K562 (cell line): ENCODE data around the gene HIP1R. TPM values are rescaled to one million over a fixed set of nuclear protein-coding genes. Genes with fewer than 3 reads are reported as not detected.
A peak's percentile ranks its signal among the peaks of the same experiment; 100 is the strongest.

Experiments used
- ATAC-seq: fragments of 200-7000 bp; cut with Tn5 transposase; 3 replicates; pipeline ENCODE4 v1.9.1; 2020; ENCODE audit warnings: moderate library complexity
- BruUV-seq: library from RNA; stranded (reverse); fragments of 400-500 nt; replicated peaks from 2 replicates; lab custom pipeline; 2021; lab: Mats Ljungman, UMichigan
- CTCF ChIA-PET: fragments of 300-600 bp; formaldehyde crosslinking; extraction: SDS; loops from one replicate; lab custom pipeline; 2021; ENCODE audit warnings: low intra/inter-chr PET ratio; lab: Yijun Ruan, JAX
- POLR2A ChIA-PET: fragments of 300-600, 350-650 bp; sonication (Branson Sonifier 250); formaldehyde crosslinking; extraction: SDS; loops from one replicate; lab custom pipeline; 2021; ENCODE audit warnings: antibody characterized with exemption, inconsistent platforms; lab: Yijun Ruan, JAX
- DNase-seq, 4 experiments: peaks; one replicate each; pipeline versions ENCODE4 v3.0.0 to v3.0.0-alpha.2; 2011 to 2018; ENCODE audit warnings: low spot score in 3 of 4, mixed read lengths in 3 of 4; ENCODE audit errors: extremely low read depth in 1 of 4
- FAIRE-seq: peaks from 2 replicates; lab custom pipeline; 2011; peaks lifted over from hg19 to GRCh38; lab: Jason Lieb, UNC
- H2AFZ ChIP-seq: 2 replicates; pipeline ENCODE4 v1.6.0; 2011; ENCODE audit warnings: low read depth, low read length, control low read depth, inconsistent platforms
- H3K27ac ChIP-seq: fragments of 200-600 bp; 3 replicates; pipeline ENCODE4 v1.8.0; 2011; ENCODE audit warnings: low read depth, mild to moderate bottlenecking, control low read depth, inconsistent platforms, low read length, moderate library complexity, mixed read lengths; ENCODE audit errors: extremely low read depth
- H3K27me3 ChIP-seq, 2 experiments: fragments of 300-600 bp in 1 of 2; 2 replicates in 1 of 2; 3 replicates in 1 of 2; pipeline versions ENCODE4 v1.6.0 to v1.8.0; 2011; ENCODE audit warnings: inconsistent platforms in 2 of 2, low read length in 2 of 2, mild to moderate bottlenecking in 1 of 2, mixed read lengths in 1 of 2, moderate library complexity in 1 of 2; ENCODE audit not compliant: control insufficient read depth in 2 of 2, insufficient read depth in 2 of 2
- H3K36me3 ChIP-seq: fragments of 300-600 bp; 3 replicates; pipeline ENCODE4 v1.8.0; 2011; ENCODE audit warnings: mild to moderate bottlenecking, low read length, inconsistent platforms; ENCODE audit not compliant: control insufficient read depth, insufficient read depth
- H3K4me1 ChIP-seq, 2 experiments: fragments of 200-600 bp in 1 of 2; replicated peaks in 1 of 2; 2 replicates in 1 of 2; 3 replicates in 1 of 2; pipeline versions ENCODE4 v1.5.1 to v1.8.0; 2011; ENCODE audit warnings: inconsistent platforms in 2 of 2, low read length in 2 of 2, mild to moderate bottlenecking in 1 of 2, mixed read lengths in 1 of 2, moderate library complexity in 1 of 2; ENCODE audit not compliant: control insufficient read depth in 2 of 2, insufficient read depth in 2 of 2
- H3K4me2 ChIP-seq: 2 replicates; pipeline ENCODE4 v1.6.1; 2011; ENCODE audit warnings: low read length, control low read depth, inconsistent platforms, mixed read lengths; ENCODE audit not compliant: insufficient read depth
- H3K4me3 ChIP-seq: fragments of 200-600 bp; sonication (generic), shearing (Covaris generic); 2 replicates; pipeline ENCODE4 v1.5.1; 2016; ENCODE audit warnings: control low read depth, inconsistent platforms
- H3K79me2 ChIP-seq: fragments of 200-600 bp; 3 replicates; pipeline ENCODE4 v1.8.0; 2011; ENCODE audit warnings: low read length, inconsistent platforms; ENCODE audit not compliant: control insufficient read depth, insufficient read depth
- H3K9ac ChIP-seq, 2 experiments: 2 replicates each; pipeline versions ENCODE4 v1.6.0 to v1.6.1; 2011; ENCODE audit warnings: low read depth in 2 of 2, low read length in 2 of 2, control low read depth in 1 of 2, inconsistent platforms in 1 of 2, mild to moderate bottlenecking in 1 of 2, mixed read lengths in 1 of 2; ENCODE audit not compliant: insufficient read depth in 1 of 2
- H3K9me1 ChIP-seq: one replicate; pipeline ENCODE4 v1.6.0; 2011; ENCODE audit warnings: inconsistent platforms, mild to moderate bottlenecking, low read length, moderate library complexity; ENCODE audit not compliant: control insufficient read depth, insufficient read depth
- H3K9me3 ChIP-seq: replicated peaks from 2 replicates; pipeline ENCODE4 v1.5.1; 2011; ENCODE audit warnings: low read depth, low read length, inconsistent platforms; ENCODE audit not compliant: control insufficient read depth, insufficient read depth
- H4K20me1 ChIP-seq: replicated peaks from 2 replicates; pipeline ENCODE4 v1.6.1; 2011; ENCODE audit warnings: low read length, inconsistent platforms, mixed read lengths; ENCODE audit not compliant: control insufficient read depth, insufficient read depth
- EGR1 ChIP-seq: fragments of 450-650 bp; conservative IDR thresholded peaks from 2 replicates; pipeline ENCODE4 v1.6.1; 2017; ENCODE audit warnings: mild to moderate bottlenecking
- RAD21 ChIP-seq, 2 experiments: fragments of 250-450 bp in 1 of 2; fragments of 450-650 bp in 1 of 2; sonication (Bioruptor Pico) in 1 of 2; formaldehyde crosslinking in 1 of 2; IDR thresholded peaks in 1 of 2; conservative IDR thresholded peaks in 1 of 2; 2 replicates each; pipeline versions ENCODE4 v1.4.0 to v1.8.0; 2020 to 2022; ENCODE audit warnings: mild to moderate bottlenecking in 2 of 2, moderate library complexity in 1 of 2
- SMC3 ChIP-seq: conservative IDR thresholded peaks from 2 replicates; pipeline ENCODE4 v1.6.1; 2011; ENCODE audit warnings: low read depth, low read length, improper control_type of control experiment; ENCODE audit not compliant: insufficient read depth
- SNRNP70 ChIP-seq: fragments of 200-400 bp; formaldehyde crosslinking; optimal IDR thresholded peaks from 2 replicates; pipeline ENCODE3; 2017; ENCODE audit warnings: low read depth, low read length
- ZNF507 ChIP-seq: conservative IDR thresholded peaks from 2 replicates; pipeline ENCODE4 v1.6.1; 2017; ENCODE audit warnings: missing genetic modification characterization, missing compliant biosample characterization
- WGBS: fragments of 100-300 bp; shearing (Covaris generic); methylation state at CpG from one replicate; pipeline ENCODE4 v1.1.6; 2016; ENCODE audit warnings: low coverage, mixed read lengths; ENCODE audit not compliant: insufficient coverage; ENCODE audit errors: missing lambda C conversion rate; 5-methylcytosine and 5-hydroxymethylcytosine counted together
- in situ Hi-C: fragments of 300-500 bp; cut with MboI; formaldehyde crosslinking; loops from 4 replicates; pipeline ENCODE4 v1.15.0; 2018; ENCODE audit warnings: inconsistent platforms, mixed read lengths
- intact Hi-C: fragments of 100-400 bp; cut with micrococcal nuclease; formaldehyde crosslinking; loops from 2 replicates; pipeline ENCODE4 v1.14.2; 2022
- polyA plus RNA-seq, 8 experiments: library from polyadenylated mRNA; depleted of rRNA in 4 of 8; stranded (reverse) in 5 of 8; unstranded in 3 of 8; fragments of >200 nt; fragmentation: Nextera tagmentation in 2 of 8; fragmentation: Illumina TruSeq in 1 of 8; extraction: Ambion mirVana in 2 of 8; extraction: Trizol in 1 of 8; gene quantifications; 2 replicates each; pipeline versions ENCODE4 v1.2.1 to v1.2.3, GENCODE V29; 2011 to 2014; ENCODE audit warnings: inconsistent platforms in 1 of 8, missing spikeins in 1 of 8
- total RNA-seq, 7 experiments: library from RNA; depleted of rRNA in 6 of 7; stranded (reverse); fragments of >200 nt in 6 of 7; fragmentation: Illumina TruSeq in 2 of 7; extraction: Trizol in 2 of 7; gene quantifications; 2 replicates each; pipeline versions ENCODE4 v1.2.1 to v1.2.3, GENCODE V29; 2011 to 2021; ENCODE audit warnings: low replicate concordance in 1 of 7
- TF ChIP-seq, protein P1 (sequence below), 2 experiments: fragments of 450-650 bp; formaldehyde crosslinking in 1 of 2; IDR thresholded peaks; 2 replicates each; pipeline versions ENCODE4 v1.4.0 to v1.6.1; 2014 to 2020; ENCODE audit warnings: mild to moderate bottlenecking in 2 of 2, borderline replicate concordance in 1 of 2, low read depth in 1 of 2
- TF ChIP-seq, protein P2 (sequence below), 3 experiments: IDR thresholded peaks in 2 of 3; conservative IDR thresholded peaks in 1 of 3; 2 replicates each; pipeline ENCODE4 v1.5.1; 2011 to 2012; ENCODE audit warnings: low read length in 3 of 3, mild to moderate bottlenecking in 3 of 3, control low read depth in 2 of 3, improper control_type of control experiment in 1 of 3, inconsistent platforms in 1 of 3, low read depth in 1 of 3, mixed read lengths in 1 of 3, moderate library complexity in 1 of 3; ENCODE audit not compliant: insufficient read depth in 2 of 3

The HIP1R gene
- total and polyA plus RNA-seq, 9 of the 15 experiments (the other 6 are each of a cell fraction or from before 2014, with no cell fraction given), result 0.15 to 31.0 (median 14.2) TPM

DNA sequence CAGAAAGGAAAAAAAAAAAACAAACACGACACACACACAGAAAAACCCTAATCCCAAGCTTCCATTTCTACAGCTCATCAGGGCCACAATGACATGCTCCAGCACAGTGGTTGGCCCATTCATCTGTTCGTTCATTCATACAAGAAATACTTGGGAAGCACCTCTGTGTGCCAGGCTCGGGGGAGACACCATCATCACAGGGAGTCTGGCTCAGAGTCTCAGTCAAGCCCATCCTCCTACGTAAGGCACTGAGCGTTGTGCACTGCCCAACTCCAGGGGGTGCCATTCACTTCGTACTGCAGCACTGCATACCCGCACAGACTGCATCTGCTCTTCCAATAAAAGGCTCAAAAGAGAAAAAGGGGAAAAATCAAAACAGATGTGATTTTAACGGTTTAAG is 45.4 kb downstream of the HIP1R start:
- Histone ChIP-seq H3K4me2 (no peak overlapping the region), H3K9me3 (no peaks in the 10 kb centered on the region), H3K9ac (no peak overlapping the region), H2AFZ (no peak overlapping the region), H4K20me1 (peaks cover 35% of the 10 kb centered on the region), H3K36me3 (peaks cover 52% of the 10 kb centered on the region; the same call in 2 of the 3 replicates), H3K4me3 (no peak overlapping the region), H3K4me1 (peaks cover 3 to 17% of the 10 kb centered on the region in 2 experiments; a peak in 4 of 5 replicates), H3K27me3 (no peaks in the 10 kb centered on the region), H3K79me2 (peaks cover 96% of the 10 kb centered on the region), H3K27ac (no peak overlapping the region), H3K9me1 (no peaks in the 10 kb centered on the region)
- DNase-seq (peak in 1 of 4 experiments; percentile 49), ATAC-seq (peak; percentile 91), FAIRE-seq (peak; percentile 71)
- intact Hi-C loops, result loop anchor here (5.0 to 10.0 kb wide), 2 partner anchors 72 to 354 kb away; partner anchors contain the start of genes MPHOSPH9 and MTRFR
- in situ Hi-C loops, result no loop called here
- 70% methylated on average over 7 of the region's 8 CpGs for WGBS
- no TSS peak for BruUV-seq
- ChIA-PET POLR2A (interaction anchor here (0.9 to 2.1 kb wide), 4 partner anchors 8 to 43 kb away, joined by 3 to 8 read pairs (median 6); no protein-coding TSS in a partner anchor), CTCF (no interaction called here)
- TF ChIP-seq, protein P1, sequence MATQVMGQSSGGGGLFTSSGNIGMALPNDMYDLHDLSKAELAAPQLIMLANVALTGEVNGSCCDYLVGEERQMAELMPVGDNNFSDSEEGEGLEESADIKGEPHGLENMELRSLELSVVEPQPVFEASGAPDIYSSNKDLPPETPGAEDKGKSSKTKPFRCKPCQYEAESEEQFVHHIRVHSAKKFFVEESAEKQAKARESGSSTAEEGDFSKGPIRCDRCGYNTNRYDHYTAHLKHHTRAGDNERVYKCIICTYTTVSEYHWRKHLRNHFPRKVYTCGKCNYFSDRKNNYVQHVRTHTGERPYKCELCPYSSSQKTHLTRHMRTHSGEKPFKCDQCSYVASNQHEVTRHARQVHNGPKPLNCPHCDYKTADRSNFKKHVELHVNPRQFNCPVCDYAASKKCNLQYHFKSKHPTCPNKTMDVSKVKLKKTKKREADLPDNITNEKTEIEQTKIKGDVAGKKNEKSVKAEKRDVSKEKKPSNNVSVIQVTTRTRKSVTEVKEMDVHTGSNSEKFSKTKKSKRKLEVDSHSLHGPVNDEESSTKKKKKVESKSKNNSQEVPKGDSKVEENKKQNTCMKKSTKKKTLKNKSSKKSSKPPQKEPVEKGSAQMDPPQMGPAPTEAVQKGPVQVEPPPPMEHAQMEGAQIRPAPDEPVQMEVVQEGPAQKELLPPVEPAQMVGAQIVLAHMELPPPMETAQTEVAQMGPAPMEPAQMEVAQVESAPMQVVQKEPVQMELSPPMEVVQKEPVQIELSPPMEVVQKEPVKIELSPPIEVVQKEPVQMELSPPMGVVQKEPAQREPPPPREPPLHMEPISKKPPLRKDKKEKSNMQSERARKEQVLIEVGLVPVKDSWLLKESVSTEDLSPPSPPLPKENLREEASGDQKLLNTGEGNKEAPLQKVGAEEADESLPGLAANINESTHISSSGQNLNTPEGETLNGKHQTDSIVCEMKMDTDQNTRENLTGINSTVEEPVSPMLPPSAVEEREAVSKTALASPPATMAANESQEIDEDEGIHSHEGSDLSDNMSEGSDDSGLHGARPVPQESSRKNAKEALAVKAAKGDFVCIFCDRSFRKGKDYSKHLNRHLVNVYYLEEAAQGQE (IDR thresholded peaks at IDR 0.05; ENCODE audit: borderline replicate concordance), result peak; percentile 39; the same call in 1 of the 2 replicates
- TF ChIP-seq, protein P1 (CRISPR knock-in tag; IDR thresholded peaks at IDR 0.05; ENCODE audit: low read depth), result no peak
- no peak for TF ChIP-seq SNRNP70
- TF ChIP-seq, protein P2, sequence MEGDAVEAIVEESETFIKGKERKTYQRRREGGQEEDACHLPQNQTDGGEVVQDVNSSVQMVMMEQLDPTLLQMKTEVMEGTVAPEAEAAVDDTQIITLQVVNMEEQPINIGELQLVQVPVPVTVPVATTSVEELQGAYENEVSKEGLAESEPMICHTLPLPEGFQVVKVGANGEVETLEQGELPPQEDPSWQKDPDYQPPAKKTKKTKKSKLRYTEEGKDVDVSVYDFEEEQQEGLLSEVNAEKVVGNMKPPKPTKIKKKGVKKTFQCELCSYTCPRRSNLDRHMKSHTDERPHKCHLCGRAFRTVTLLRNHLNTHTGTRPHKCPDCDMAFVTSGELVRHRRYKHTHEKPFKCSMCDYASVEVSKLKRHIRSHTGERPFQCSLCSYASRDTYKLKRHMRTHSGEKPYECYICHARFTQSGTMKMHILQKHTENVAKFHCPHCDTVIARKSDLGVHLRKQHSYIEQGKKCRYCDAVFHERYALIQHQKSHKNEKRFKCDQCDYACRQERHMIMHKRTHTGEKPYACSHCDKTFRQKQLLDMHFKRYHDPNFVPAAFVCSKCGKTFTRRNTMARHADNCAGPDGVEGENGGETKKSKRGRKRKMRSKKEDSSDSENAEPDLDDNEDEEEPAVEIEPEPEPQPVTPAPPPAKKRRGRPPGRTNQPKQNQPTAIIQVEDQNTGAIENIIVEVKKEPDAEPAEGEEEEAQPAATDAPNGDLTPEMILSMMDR (IDR thresholded peaks at IDR 0.05 in 2 of 3, conservative IDR thresholded peaks at IDR 0.05 in 1 of 3; ENCODE audit: insufficient read depth in 2 of 3, low read depth in 1 of 3, low read length in 3 of 3), result peak; percentile 53 to 60 (median 58); a peak in 5 of 6 replicates
- TF ChIP-seq ZNF507 (tag), result no peak
- peak; percentile 39; the same call in 1 of the 2 replicates for TF ChIP-seq SMC3
- peak; percentile 41 to 66 for TF ChIP-seq RAD21 (CRISPR knock-in tag; conservative IDR thresholded peaks at IDR 0.05 in 1 of 2, IDR thresholded peaks at IDR 0.05 in 1 of 2)
- no peak for TF ChIP-seq EGR1
